ENCODE results near the gene ADCY3.

ADCY3 gene

GRCh38 chr2:24899361-24899910 lies 20.6 kb downstream of the ADCY3 start:
- DNase-seq: no peak

- DNase-seq: no peak
These were observed 21.6 kb downstream of the ADCY3 start for GRCh38 chr2:24898122-24899109.

GRCh38 chr2:24894750-24895149 lies 25.3 kb downstream of the ADCY3 start:
- no peak for DNase-seq

GRCh38 chr2:24893934-24894333 lies 26.1 kb downstream of the ADCY3 start:
- no peak for DNase-seq

- no peak for DNase-seq
These were observed 27.1 kb downstream of the ADCY3 start for GRCh38 chr2:24892928-24893327.

- DNase-seq: no peak
These were observed 28.8 kb downstream of the ADCY3 start for GRCh38 chr2:24891201-24891600.

- DNase-seq: no peak
These were observed 30.8 kb downstream of the ADCY3 start for GRCh38 chr2:24889221-24889620.

- no peak for DNase-seq
These were observed 31.9 kb downstream of the ADCY3 start for GRCh38 chr2:24888177-24888576.

GRCh38 chr2:24887307-24887874 lies 32.6 kb downstream of the ADCY3 start:
- DNase-seq: no peak

- DNase-seq: no peak
These were observed 33.2 kb downstream of the ADCY3 start for GRCh38 chr2:24886691-24887304.

- no peak for DNase-seq
These were observed 33.9 kb downstream of the ADCY3 start for GRCh38 chr2:24886126-24886501.

- no peak for DNase-seq
These were observed 34.6 kb downstream of the ADCY3 start for GRCh38 chr2:24885221-24886125.

- no peak for DNase-seq
These were observed 36.1 kb downstream of the ADCY3 start for GRCh38 chr2:24883946-24884345.

GRCh38 chr2:24881623-24882022 lies 38.4 kb downstream of the ADCY3 start:
- no peak for DNase-seq

GRCh38 chr2:24881158-24881557 lies 38.9 kb downstream of the ADCY3 start:
- no peak for DNase-seq

- no peak for DNase-seq
These were observed 41.7 kb downstream of the ADCY3 start for GRCh38 chr2:24878341-24878740.

GRCh38 chr2:24877646-24878045 lies 42.4 kb downstream of the ADCY3 start:
- DNase-seq: no peak

GRCh38 chr2:24877067-24877466 lies 43.0 kb downstream of the ADCY3 start:
- no peak for DNase-seq

- DNase-seq: no peak
These were observed 44.1 kb downstream of the ADCY3 start for GRCh38 chr2:24875901-24876300.

- no peak for DNase-seq
These were observed 44.8 kb downstream of the ADCY3 start for GRCh38 chr2:24875272-24875671.

- DNase-seq: no peak
These were observed 46.0 kb downstream of the ADCY3 start for GRCh38 chr2:24874035-24874434.

GRCh38 chr2:24873619-24874018 lies 46.4 kb downstream of the ADCY3 start:
- no peak for DNase-seq
